ENCODE measurements around the gene ERCC4.

- no peak for TF ChIP-seq EZH2 (IDR thresholded peaks at IDR 0.05; ENCODE audit: insufficient read depth, poor library complexity, severe bottlenecking)
- no peak for TF ChIP-seq EZH2phosphoT487 (IDR thresholded peaks at IDR 0.05; ENCODE audit: insufficient read depth, low read depth)
Measured at GRCh38 chr16:13996778-13997288, 76.9 kb downstream of the ERCC4 start.
